NCI-H2081 (cell line): ENCODE measurements around the gene HBD.

Source experiments
- DNase-seq, 2 experiments: peaks; one replicate each; lab custom pipeline; 2025; lab: John Stamatoyannopoulos, UW

The HBD gene

GRCh38 chr11:5232176-5232575 lies 2.1 kb downstream of the HBD start:
- no peak for DNase-seq

- no peak for DNase-seq
Measured at GRCh38 chr11:5231111-5231510, 3.2 kb downstream of the HBD start.

GRCh38 chr11:5230266-5230665 lies 4.0 kb downstream of the HBD start:
- no peak for DNase-seq

GRCh38 chr11:5229796-5230195 lies 4.5 kb downstream of the HBD start:
- DNase-seq, result no peak

GRCh38 chr11:5229356-5229755 lies 4.9 kb downstream of the HBD start:
- no peak for DNase-seq

GRCh38 chr11:5228124-5228523 lies 6.2 kb downstream of the HBD start:
- DNase-seq, result no peak

GRCh38 chr11:5227681-5228080 lies 6.6 kb downstream of the HBD start:
- DNase-seq, result no peak

- no peak for DNase-seq
Measured at GRCh38 chr11:5226732-5227310, 7.5 kb downstream of the HBD start, which contains the start of gene HBB. HBB (minus strand) TSS chr11:5227071; CDS start chr11:5227021, 50 bp downstream.

- DNase-seq, result no peak
Measured at GRCh38 chr11:5225480-5225871, 8.8 kb downstream of the HBD start.

- no peak for DNase-seq
Measured at GRCh38 chr11:5224538-5225479, 9.5 kb downstream of the HBD start.

- DNase-seq, result no peak
Measured at GRCh38 chr11:5223686-5224085, 10.6 kb downstream of the HBD start.

- DNase-seq, result no peak
Measured at GRCh38 chr11:5223146-5223545, 11.1 kb downstream of the HBD start.

GRCh38 chr11:5210376-5210885 lies 23.9 kb downstream of the HBD start:
- DNase-seq, result no peak

GRCh38 chr11:5204787-5205186 lies 29.5 kb downstream of the HBD start:
- DNase-seq, result peak in 1 of 2 experiments; percentile 2

- no peak for DNase-seq
Measured at GRCh38 chr11:5203366-5203765, 30.9 kb downstream of the HBD start.

GRCh38 chr11:5200582-5200981 lies 33.7 kb downstream of the HBD start, which contains the start of gene OR51V1:
OR51V1 (minus strand) TSS chr11:5200682; CDS start chr11:5200682, 0 bp downstream.
- no peak for DNase-seq

GRCh38 chr11:5198285-5198684 lies 36.0 kb downstream of the HBD start:
- DNase-seq, result no peak

GRCh38 chr11:5197536-5197935 lies 36.7 kb downstream of the HBD start:
- DNase-seq, result no peak

- no peak for DNase-seq
Measured at GRCh38 chr11:5196731-5197130, 37.6 kb downstream of the HBD start.

- DNase-seq, result no peak
Measured at GRCh38 chr11:5196067-5196466, 38.2 kb downstream of the HBD start.

- no peak for DNase-seq
Measured at GRCh38 chr11:5192738-5193137, 41.5 kb downstream of the HBD start.

GRCh38 chr11:5188201-5188600 lies 46.1 kb downstream of the HBD start:
- DNase-seq, result no peak
